HG03196 (cell line): ENCODE data around the gene HECTD1.

ENCODE experiments used
- ATAC-seq: cut with Tn5 transposase; IDR thresholded peaks from one replicate; pipeline ENCODE4 v1.9.1; 2021; ENCODE audit not compliant: unreplicated experiment

The HECTD1 gene

GRCh38 chr14:31159682-31160296 is 47.8 kb downstream of the HECTD1 start:
- ATAC-seq, result no peak

- ATAC-seq, result no peak
Measured at GRCh38 chr14:31154956-31155355, 52.6 kb downstream of the HECTD1 start.

- ATAC-seq, result no peak
Measured at GRCh38 chr14:31142455-31143087, 65.0 kb downstream of the HECTD1 start.

DNA sequence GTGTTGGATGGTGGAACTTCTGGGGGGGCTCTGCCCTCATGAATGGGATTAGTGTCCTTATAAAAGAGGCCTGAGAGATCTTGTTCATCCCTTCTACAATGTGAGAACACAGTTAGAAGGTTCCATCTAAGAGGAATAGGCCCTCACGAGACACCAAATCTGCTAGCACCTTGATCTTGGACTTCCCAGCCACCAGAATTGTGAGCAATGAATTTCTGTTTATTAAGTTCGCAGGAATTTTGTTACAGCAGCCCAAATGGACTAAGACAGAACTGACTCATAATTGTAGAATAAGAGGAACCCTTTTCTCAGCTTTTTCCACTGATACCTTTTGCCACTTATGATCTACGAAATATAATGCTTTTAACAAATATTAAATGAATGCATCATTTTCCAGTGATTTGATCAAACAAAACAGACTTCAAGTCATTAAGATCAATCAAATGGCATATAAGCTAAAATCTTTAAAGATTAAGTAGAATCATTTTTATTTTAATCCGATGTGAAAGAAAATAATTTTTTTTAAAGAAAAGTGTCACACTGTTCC is 68.2 kb downstream of the HECTD1 start:
- no peak for ATAC-seq

- no peak for ATAC-seq
Measured at GRCh38 chr14:31138301-31138700, 69.3 kb downstream of the HECTD1 start.

DNA sequence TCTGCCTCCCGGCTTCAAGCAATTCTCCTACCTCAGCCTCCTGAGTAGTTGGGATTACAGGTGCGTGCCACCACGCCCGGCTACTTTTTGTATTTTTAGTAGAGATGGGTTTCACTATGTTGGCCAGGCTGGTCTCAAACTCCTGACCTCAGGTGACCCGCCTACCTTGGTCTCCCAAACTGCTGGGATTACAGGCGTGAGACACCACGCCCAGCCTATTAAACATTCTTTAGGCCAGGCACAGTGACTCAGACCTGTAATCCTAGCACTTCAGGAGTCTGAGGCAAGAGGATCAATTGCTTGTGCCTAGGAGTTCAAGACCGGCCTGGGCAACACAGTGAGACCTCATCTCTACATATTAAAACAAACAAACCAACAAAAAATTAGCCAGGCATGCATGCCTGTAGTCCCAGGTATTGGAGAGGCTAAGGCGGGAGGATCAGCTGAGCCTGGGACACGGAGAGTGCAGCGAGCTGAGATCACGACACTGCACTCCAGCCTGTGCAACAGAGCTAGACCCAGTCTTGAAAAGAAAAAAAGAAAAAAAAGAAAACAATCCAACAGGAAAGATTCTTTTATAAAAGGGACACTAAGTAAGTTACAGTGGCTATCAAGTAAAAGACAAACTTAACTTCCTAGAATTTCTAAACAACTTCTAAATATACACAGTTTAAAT is 70.2 kb downstream of the HECTD1 start:
- ATAC-seq, result no peak

DNA sequence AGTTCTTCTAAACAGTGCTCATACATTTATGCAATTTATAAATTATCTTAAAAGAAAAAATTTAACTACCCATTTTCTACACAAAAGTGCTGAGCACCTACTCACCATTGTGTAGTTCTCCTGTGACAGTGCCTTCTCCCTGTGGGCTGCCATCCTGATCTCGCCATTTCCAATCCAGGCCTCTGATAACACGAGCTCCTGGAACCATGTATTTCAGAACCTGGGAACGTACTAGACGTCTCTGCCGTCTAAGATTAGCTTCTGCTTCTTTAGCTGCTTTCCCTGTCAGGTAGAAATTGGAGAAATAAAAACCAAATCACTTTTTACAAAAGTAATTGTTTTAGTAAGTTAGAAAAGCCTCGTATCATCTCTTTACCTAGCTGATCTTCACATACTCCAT is 74.5 kb downstream of the HECTD1 start:
- ATAC-seq, result no peak

GRCh38 chr14:31128601-31129526 is 78.7 kb downstream of the HECTD1 start:
- ATAC-seq, result no peak

DNA sequence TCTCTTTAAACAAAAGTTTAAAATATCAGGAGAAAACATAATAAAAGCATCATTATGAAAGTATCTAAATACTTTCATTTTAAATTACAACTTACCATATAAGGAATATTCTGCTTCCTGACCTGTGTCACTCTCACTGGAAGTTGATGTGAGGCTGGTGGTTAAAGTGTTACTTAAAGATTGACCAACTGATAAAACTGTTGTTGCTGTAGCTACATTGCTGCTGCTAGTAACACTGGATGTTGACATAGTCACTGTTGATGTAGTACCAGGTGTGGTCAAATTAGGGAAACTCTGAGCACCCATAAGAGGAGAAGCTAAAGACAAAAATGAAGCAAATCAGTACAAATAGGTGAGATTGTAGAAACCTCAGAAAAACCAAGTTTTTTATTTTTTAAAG is 79.9 kb downstream of the HECTD1 start:
- ATAC-seq, result peak; percentile 75

GRCh38 chr14:31126680-31127079 is 80.9 kb downstream of the HECTD1 start:
- ATAC-seq, result no peak

DNA sequence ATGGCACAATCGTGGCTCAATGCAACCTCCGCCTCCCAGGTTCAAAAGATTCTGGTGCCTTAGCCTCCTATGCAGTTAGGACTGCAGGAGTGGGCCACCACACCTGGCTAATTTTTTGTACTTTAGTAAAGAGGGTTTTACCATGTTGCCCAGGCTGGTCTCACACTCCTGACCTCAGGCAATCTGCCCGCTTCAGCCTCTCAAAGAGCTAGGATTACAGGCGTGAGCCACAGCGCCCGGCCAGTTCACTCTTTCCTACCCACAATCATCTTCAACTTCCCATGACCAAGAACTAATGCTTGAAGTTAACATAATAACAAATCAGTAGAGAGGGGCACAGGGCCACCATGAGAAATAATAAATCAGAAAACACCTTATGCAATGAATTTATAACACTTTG is 82.4 kb downstream of the HECTD1 start:
- ATAC-seq, result no peak

DNA sequence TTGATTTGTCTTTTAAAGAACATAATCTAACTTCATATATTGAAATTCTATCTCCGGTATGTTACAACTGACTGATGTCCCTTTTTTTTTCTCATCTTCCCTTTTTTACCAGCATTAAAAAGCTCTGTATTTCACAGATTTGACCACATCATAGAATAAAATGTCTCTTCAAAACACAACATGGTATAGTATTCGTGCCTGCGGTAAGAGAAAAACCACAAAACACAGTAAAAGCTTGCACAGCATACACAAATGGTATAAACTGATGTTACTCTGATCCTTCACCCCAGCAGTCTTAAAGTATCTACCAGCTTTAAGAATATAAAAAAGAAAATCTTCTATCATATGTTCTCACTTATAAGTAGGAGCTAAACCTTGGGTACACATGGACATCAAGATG is 83.4 kb downstream of the HECTD1 start:
- no peak for ATAC-seq

DNA sequence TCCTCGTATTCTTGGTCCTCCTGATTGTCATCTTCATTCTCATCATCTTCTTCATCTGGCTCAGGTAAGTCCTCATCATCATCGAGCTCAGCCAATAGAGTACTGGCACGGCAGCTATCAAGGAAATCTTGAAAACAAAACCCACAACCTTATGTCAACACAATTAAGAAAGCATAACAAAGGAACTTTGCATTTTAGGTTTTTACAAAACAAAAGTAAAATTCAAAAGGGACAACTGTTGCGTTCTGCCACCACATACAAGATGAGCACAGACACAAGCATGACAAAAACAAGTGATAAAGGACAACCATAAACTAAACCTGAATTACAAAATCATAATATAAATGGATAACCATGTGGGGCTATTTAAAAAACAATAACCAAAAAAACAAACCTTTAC is 84.7 kb downstream of the HECTD1 start:
- ATAC-seq, result no peak

DNA sequence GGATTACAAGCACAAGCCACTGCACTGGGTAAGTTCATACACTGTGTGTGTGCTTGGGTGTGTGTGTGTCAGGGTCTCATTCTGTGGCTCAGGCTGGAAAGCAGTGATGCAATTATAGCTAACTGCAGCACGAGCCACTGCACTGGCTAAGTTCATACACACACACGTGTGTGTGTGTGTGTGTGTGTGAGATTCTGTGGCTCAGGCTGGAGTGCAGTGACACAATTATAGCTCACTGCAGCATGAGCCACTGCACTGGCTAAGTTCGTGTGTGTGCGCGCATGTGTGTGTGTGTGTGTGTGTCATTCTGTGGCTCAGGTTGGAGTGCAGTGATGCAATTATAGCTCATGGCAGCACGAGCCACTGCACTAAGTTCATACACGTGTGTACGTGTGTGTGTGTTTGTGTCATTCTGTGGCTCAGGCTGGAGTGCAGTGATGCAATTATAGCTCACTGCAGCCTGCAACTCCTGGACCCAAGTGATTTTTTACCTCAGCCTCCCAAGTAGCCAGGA is 85.4 kb downstream of the HECTD1 start:
- no peak for ATAC-seq

DNA sequence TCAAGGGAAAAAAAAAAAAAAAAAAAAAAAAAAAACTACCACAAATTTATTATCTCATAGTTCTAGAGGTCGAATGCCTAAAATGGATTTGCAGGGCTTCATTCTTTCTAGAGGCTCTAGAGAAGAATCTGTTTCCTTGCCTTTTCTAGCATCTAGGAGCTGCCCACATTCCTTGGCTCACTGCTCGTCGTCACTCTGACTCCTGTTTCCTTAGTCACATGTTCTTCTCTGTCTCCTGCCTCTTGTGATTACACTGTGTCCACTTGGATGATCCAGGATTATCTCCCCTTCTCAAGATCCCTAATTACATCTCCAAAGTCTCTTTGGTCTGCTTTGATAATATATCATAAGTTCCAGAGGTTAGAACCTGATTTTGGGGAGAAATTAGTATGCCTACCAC is 88.7 kb downstream of the HECTD1 start:
- ATAC-seq, result no peak

DNA sequence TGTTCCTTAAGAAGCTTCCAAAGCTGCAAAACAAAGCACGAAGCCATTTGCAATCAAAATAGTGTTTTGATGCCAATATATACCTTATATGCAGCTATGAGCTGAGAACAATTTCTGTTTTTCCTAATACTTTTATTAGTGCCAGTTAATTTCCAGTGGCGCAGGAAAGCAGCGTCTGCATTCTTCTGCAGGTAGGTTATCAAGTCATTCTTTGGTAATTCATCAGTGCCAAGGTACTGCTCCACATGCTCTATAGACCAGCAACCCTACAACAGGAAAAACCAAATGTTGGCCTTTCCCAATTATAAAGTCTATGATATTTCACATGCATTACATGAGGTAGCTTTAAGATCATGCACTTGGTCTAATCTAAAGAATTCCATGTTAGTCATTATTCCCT is 93.8 kb downstream of the HECTD1 start:
- ATAC-seq, result no peak

- ATAC-seq, result no peak
Measured at GRCh38 chr14:31110872-31111271, 96.7 kb downstream of the HECTD1 start.

DNA sequence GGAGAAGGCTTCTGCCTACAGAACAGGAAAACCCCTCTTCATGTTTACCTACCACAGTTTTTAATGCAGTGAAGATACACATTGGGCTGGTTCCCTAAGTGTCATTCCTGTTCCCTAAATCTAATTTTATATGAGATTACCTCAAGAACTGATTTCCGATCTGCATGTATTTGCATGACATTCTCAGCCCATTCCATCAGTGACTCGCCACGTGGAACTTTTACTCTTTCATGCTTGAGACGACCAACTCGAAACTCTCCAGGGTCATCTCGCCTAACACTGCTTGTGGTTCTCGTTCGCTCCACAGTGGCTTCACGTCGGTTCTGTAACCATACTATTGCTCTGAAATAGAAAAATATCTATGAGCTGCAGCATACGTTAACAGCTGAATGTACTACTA is 98.3 kb downstream of the HECTD1 start:
- ATAC-seq, result no peak

- ATAC-seq, result no peak
Measured at GRCh38 chr14:31106768-31107167, 100.8 kb downstream of the HECTD1 start.

DNA sequence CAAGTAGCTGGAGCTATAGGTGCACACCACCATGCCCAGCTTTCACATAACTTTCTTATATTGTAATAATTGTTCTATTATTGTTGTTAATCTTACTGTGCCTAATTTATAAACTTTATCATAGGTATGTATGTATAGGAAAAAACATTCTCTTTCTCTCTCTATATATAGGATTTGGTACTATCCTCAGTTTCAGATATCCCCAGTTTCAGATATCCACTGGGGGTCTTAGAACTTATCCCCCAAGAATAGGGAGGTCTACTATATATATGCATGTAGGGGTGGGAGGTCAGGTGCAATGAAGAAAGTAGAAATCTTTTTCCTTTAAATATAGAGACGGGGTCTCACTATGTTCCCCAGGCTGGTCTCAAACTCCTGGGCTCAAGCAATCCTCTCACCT is 110.5 kb downstream of the HECTD1 start:
- no peak for ATAC-seq

DNA sequence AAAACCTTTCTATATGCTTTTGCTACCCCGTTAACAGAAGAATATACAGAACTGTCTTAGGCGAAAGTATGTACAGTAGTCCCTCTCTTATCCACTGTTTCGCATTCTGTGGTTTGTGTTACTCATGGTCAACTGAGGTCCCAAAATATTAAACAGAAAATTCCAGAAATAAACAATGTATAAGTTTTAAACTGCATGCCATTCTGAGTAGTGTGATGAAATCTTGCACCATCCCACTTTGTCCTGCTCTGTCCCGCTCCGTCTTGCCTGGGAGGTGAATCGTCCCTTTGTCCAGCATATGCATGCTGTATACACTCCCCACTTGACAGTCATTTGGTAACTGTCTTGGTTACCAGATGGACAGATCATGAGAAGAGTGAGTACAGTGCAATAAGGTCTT is 111.3 kb downstream of the HECTD1 start:
- no peak for ATAC-seq
